ENCODE results near the gene PALS2.

DNA sequence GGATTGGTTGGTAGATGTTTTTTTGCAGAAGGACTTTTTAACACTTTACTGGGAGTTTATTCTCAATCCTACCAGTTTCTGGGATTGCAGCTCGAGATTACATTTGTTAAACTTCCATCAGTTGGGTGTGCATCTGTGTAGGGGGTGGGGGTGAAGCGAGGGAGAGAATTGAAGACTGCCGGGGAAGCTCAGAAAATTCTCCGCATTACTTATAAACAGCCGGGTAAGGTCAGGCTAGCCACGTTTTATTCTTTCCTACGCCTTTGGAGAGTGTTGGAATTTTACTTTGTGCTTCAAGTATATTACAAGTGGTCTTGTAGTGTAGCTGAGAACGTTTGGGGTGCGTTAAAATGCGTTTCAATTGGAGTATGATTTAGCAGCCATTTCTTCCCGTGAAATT, 1.1 kb downstream of the PALS2 start:
- TF ChIP-seq POLR2A (IDR thresholded peaks at IDR 0.05): no peak
- TF ChIP-seq POLR2AphosphoS5 (IDR thresholded peaks at IDR 0.05): no peak
- TF ChIP-seq, protein P1, sequence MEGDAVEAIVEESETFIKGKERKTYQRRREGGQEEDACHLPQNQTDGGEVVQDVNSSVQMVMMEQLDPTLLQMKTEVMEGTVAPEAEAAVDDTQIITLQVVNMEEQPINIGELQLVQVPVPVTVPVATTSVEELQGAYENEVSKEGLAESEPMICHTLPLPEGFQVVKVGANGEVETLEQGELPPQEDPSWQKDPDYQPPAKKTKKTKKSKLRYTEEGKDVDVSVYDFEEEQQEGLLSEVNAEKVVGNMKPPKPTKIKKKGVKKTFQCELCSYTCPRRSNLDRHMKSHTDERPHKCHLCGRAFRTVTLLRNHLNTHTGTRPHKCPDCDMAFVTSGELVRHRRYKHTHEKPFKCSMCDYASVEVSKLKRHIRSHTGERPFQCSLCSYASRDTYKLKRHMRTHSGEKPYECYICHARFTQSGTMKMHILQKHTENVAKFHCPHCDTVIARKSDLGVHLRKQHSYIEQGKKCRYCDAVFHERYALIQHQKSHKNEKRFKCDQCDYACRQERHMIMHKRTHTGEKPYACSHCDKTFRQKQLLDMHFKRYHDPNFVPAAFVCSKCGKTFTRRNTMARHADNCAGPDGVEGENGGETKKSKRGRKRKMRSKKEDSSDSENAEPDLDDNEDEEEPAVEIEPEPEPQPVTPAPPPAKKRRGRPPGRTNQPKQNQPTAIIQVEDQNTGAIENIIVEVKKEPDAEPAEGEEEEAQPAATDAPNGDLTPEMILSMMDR (IDR thresholded peaks at IDR 0.05): no peak
- no peak for TF ChIP-seq EP300 (IDR thresholded peaks at IDR 0.05)

All from gastroesophageal sphincter (tissue), 3 donors.